Fibroblast of mammary gland (primary cell): Measurements from ENCODE around the gene TEDC2.

Experiments
- DNase-seq: peaks from one replicate; pipeline ENCODE4 v3.0.0-alpha.2; 2010; ENCODE audit warnings: low read depth
- H3K4me3 ChIP-seq: 2 replicates; pipeline ENCODE4 v1.5.1; 2011; ENCODE audit warnings: low read depth, mild to moderate bottlenecking, low read length, moderate library complexity; ENCODE audit not compliant: control insufficient read depth
- TF ChIP-seq, protein P1 (sequence below): conservative IDR thresholded peaks from 2 replicates; pipeline ENCODE4 v1.5.1; 2011; ENCODE audit warnings: low read depth, low read length, inconsistent platforms; ENCODE audit not compliant: control insufficient read depth, insufficient read depth

The TEDC2 gene

DNA sequence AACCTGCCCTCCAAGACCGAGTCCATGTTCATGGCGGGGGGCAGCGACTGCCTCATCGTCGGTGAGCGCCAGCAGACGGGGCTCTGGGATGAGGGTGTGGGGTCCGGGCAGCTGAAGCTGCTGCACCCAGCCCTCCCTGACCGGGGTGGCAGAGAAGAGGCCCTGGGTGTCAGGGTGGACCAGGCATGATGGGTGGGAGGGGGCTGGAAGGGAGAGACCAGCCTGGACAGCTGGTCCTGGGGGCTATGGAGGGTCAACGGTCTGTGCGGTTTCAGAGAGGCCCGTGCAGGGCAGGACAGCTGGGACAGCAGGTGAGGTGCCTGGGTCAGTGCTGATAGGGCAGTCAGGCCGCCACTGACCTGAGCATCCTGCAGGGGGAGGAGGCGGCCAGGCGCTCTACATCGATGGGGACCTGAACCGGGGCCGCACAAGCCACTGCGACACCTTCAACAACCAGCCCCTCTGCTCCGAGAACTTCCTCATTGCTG lies 40.6 kb downstream of the TEDC2 start:
- DNase-seq: no peak
- H3K4me3 ChIP-seq: no peak overlapping the region
- TF ChIP-seq, protein P1, sequence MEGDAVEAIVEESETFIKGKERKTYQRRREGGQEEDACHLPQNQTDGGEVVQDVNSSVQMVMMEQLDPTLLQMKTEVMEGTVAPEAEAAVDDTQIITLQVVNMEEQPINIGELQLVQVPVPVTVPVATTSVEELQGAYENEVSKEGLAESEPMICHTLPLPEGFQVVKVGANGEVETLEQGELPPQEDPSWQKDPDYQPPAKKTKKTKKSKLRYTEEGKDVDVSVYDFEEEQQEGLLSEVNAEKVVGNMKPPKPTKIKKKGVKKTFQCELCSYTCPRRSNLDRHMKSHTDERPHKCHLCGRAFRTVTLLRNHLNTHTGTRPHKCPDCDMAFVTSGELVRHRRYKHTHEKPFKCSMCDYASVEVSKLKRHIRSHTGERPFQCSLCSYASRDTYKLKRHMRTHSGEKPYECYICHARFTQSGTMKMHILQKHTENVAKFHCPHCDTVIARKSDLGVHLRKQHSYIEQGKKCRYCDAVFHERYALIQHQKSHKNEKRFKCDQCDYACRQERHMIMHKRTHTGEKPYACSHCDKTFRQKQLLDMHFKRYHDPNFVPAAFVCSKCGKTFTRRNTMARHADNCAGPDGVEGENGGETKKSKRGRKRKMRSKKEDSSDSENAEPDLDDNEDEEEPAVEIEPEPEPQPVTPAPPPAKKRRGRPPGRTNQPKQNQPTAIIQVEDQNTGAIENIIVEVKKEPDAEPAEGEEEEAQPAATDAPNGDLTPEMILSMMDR: peak; percentile 4

DNA sequence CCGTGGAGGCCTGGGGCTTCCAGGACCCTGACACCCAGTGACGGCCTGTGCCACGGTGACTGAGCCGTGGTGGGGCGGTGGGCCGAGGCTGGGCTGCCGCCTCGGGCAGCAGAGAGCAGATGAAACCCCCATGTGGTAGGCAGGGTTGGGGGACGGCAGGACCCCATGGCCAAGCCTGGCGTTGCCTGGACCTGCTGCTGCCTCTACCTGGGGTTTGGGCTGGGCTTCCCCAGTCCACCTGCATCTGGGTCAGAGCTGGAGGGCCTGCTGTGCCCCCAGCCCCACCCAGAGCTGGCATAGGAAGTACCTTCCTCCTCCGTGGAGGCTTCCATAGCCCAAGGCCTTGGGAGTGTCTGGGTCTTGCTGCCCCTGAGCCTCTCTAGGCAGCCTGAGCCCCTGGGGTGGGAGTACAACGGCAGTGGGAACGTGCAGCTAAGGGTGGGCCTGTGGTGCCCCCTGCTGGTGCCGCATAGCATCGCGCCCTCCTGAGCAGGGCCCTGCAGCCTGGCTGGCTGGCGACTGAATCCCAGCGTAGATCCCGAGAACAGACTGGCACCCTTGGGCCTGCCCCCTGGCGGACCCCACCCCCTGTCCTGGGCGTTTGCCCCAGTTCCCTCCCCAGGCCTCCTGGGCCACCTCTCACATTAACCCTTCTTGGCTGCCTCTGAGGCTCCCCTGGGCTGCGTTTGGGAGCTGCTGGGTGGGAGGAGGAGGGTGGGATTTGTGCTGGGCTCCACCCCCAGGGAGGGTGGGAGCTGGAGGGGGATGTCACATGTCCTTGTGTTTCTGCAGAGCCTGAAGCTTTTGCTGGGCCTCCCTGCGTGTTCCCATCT lies 41.2 kb downstream of the TEDC2 start:
- no peak overlapping the region for H3K4me3 ChIP-seq
- TF ChIP-seq, protein P1: peak; percentile 92

DNA sequence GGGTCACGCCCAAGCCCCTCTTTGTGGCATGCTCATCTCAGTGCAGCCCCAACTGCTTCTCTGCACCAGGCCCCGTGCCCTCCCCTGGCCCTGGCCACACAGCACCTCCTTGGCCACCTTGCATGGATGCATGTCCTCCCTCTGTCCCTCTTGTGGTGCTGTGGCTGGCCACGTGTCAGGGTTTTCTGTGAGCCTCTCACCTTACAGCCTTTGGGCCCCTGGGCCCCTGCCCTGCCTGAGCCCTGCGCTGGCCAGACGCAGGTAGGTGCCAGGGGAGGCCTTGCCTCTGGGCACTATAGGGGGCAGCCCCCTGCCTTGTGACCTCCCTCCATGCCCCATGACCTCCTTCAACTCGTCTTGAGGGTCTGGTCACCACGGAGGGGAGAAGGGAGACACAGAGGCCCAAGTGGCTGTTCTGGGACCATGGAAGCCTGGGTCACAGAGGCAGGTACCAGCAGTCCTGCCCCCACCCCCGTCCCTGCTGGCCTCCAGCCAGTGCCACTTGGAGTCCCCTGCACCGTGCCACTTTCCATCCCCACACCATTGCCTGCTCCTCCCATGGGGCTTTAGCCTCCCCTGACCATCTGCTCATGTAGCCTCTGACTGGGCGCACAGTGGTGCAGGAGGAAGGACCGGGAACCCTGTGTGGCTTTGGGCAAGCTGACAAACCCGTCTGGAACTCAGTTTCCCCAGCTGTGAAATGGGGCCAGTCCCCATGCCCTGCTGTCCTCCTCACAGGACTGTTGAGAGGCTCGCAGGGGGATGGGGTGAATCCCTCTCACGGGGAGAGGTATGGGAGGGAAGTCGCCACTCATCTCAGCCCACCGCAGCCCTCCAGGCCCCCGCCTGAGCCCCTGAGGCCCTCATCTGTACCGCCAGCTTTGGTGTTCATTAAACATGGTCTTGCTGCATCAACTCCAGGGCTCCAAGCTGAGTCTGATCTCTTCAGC lies 42.3 kb downstream of the TEDC2 start:
- H3K4me3 ChIP-seq: no peak overlapping the region
- TF ChIP-seq, protein P1: no peak
- DNase-seq: no peak

More for the DNA sequence above, 41.2 kb downstream of the TEDC2 start:
- peak; percentile 67 for DNase-seq

DNA sequence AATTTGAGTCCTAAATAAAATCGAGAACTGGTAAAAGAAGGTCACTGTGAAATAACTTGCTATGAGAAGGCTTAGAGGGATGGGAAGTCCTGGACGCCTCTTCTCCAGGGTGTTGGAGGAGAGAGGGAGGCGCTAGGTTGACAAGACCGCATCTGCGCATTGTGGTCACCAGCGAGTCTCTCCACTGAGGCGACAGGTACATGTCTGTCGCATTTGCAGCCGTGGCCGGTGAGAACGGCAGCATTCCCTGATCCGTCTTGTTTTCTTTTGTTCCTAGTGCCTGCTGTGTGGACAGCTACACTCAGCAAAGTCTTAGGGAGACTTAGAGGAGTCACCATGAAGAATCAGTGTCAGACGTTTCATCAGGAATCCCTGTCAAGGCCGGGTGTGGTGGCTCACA lies 45.8 kb downstream of the TEDC2 start:
- TF ChIP-seq, protein P1: no peak
- DNase-seq: no peak
- no peak overlapping the region for H3K4me3 ChIP-seq

DNA sequence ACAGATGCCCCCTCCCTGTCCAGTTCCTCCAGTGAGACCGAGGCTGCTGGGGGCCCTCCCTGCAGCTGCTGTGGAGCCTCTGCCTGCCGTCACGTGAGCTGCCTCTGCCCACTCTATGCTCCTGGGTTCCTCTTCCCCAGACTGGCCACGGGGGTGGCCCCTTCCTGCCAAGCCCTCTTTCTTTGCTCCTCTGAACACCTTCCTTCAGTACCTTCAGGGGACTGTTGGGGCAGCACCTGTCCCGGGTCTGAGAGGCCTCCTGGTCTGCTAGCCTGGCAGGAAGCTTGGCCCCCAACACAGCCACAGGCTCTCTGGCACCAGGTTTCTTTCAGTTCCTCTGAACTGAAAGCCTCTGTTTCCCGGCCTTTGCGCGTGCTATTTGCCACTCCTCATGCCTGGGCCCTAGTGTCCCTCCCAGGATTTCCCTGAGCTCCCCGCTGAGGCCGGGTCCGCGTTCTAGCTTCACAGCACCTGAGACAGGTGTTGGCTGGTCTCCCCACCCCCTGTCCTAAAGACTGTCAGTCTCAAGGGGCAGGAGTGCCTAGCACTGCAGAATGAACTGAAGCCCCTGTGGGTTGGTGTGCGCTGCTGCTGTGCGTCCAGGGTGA lies 47.2 kb downstream of the TEDC2 start:
- TF ChIP-seq, protein P1: no peak
- H3K4me3 ChIP-seq: no peak overlapping the region
- DNase-seq: no peak

DNA sequence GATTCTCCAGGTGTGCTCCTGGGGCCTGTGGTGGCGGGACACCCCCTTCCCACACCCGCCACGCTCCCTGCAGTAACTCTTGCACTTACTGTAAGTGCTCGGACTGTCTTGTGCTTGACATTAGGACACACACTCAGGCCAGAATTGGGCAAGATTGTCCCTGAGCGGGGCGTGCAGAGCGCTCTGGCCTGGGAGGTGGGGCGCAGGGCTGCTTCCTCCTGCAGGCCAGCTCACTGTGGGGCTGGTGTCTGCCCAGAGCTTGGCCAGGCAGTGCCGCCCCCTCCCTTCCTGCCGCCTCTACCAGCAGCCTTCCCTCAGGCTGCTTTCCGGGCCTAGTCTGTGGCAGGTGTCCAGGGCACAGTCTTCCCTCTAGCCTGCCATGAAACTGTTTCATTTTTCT lies 47.8 kb downstream of the TEDC2 start:
- TF ChIP-seq, protein P1: no peak
- no peak overlapping the region for H3K4me3 ChIP-seq
- no peak for DNase-seq
